Measurements from ENCODE around the gene KIF16B.

DNA sequence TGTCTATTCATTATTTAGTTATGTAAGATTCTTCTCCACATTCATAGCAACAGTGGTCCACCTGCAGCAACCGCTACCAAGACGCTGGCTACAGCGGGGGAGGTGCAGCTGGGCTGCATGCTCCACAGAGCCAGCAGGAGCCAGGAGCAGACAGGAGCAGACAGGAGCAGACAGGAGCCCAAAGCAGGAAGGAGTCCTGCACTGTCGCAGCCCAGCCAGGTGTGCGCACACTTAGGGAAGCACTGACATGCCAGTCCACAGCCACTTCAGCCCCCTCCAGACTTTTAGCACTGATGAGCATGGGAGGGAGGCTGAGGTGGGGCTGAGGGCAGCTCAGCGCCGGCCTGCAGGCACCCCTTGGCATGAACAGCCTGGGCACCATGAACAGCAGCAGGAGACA lies 19.6 kb downstream of the KIF16B start:
- TF ChIP-seq POLR2A (IDR thresholded peaks at IDR 0.05) (no peak), CTCF (IDR thresholded peaks at IDR 0.05) (no peak), POLR2AphosphoS5 (IDR thresholded peaks at IDR 0.05) (no peak)

Data from breast epithelium (tissue), 3 donors.